ENCODE results near the gene LRP2. TPM values are rescaled to one million over a fixed set of nuclear protein-coding genes. Genes with fewer than 3 reads are reported as not detected.

The LRP2 gene
- total and polyA plus RNA-seq, 4 donors, result 0.19 to 5.7 (median 0.40) TPM

GRCh38 chr2:169091256-169091655 lies 271.1 kb downstream of the LRP2 start:
- Histone ChIP-seq H3K27me3 (ENCODE audit: control insufficient read depth in 4 of 4, insufficient read depth in 4 of 4, low read length in 3 of 4) (no peaks in the 10 kb centered on the region), H3K4me3 (ENCODE audit: low read depth in 1 of 3, low read length in 3 of 3) (no peak overlapping the region), H3K27ac (ENCODE audit: low read depth in 1 of 2, low read length in 2 of 2) (no peak overlapping the region), H3K4me1 (ENCODE audit: control insufficient read depth in 4 of 4, insufficient read depth in 4 of 4, low read length in 3 of 4) (no peaks in the 10 kb centered on the region), H3K9ac (ENCODE audit: low read depth in 1 of 2, low read length in 2 of 2) (no peak overlapping the region), H3K36me3 (ENCODE audit: control insufficient read depth in 4 of 4, insufficient read depth in 3 of 4, low read depth in 1 of 4, low read length in 3 of 4) (peaks cover 0 to 1% (median 0%) of the 10 kb centered on the region in 4 donors), H3K9me3 (ENCODE audit: control insufficient read depth in 4 of 4, low read length in 3 of 4) (no peaks in the 10 kb centered on the region)
- DNase-seq (ENCODE audit: low spot score), result no peak
- no peak for TF ChIP-seq FOXA2 (IDR thresholded peaks at IDR 0.05)
- TF ChIP-seq MAX (IDR thresholded peaks at IDR 0.05), result no peak
- TF ChIP-seq REST (IDR thresholded peaks at IDR 0.05), result no peak
- no peak for TF ChIP-seq FOXA1 (IDR thresholded peaks at IDR 0.05)
- TF ChIP-seq TAF1 (conservative IDR thresholded peaks at IDR 0.05), result no peak
- no peak for TF ChIP-seq YY1 (IDR thresholded peaks at IDR 0.05)
- no peak for TF ChIP-seq ZBTB33 (IDR thresholded peaks at IDR 0.05)
- no peak for TF ChIP-seq SP1 (IDR thresholded peaks at IDR 0.05)
- TF ChIP-seq JUND (IDR thresholded peaks at IDR 0.05), result no peak
- no peak for TF ChIP-seq RXRA (IDR thresholded peaks at IDR 0.05)
- TF ChIP-seq RAD21 (IDR thresholded peaks at IDR 0.05), result no peak
- TF ChIP-seq HNF4G (IDR thresholded peaks at IDR 0.05), result no peak
- no peak for TF ChIP-seq ATF3 (IDR thresholded peaks at IDR 0.05)
- WGBS, result 91% methylated on average over 3 of the region's 3 CpGs

GRCh38 chr2:169090133-169090820 lies 272.1 kb downstream of the LRP2 start:
- Histone ChIP-seq H3K9ac (ENCODE audit: low read depth in 1 of 2, low read length in 2 of 2) (no peak overlapping the region), H3K36me3 (ENCODE audit: control insufficient read depth in 4 of 4, insufficient read depth in 3 of 4, low read depth in 1 of 4, low read length in 3 of 4) (peaks cover 0 to 1% (median 0%) of the 10 kb centered on the region in 4 donors), H3K4me1 (ENCODE audit: control insufficient read depth in 4 of 4, insufficient read depth in 4 of 4, low read length in 3 of 4) (no peaks in the 10 kb centered on the region), H3K27me3 (ENCODE audit: control insufficient read depth in 4 of 4, insufficient read depth in 4 of 4, low read length in 3 of 4) (no peaks in the 10 kb centered on the region), H3K27ac (ENCODE audit: low read depth in 1 of 2, low read length in 2 of 2) (no peak overlapping the region), H3K4me3 (ENCODE audit: low read depth in 1 of 3, low read length in 3 of 3) (no peak overlapping the region), H3K9me3 (ENCODE audit: control insufficient read depth in 4 of 4, low read length in 3 of 4) (no peaks in the 10 kb centered on the region)
- TF ChIP-seq RAD21 (IDR thresholded peaks at IDR 0.05) (no peak), YY1 (IDR thresholded peaks at IDR 0.05) (no peak), REST (IDR thresholded peaks at IDR 0.05) (no peak), SP1 (IDR thresholded peaks at IDR 0.05) (no peak), RXRA (IDR thresholded peaks at IDR 0.05) (no peak), TAF1 (conservative IDR thresholded peaks at IDR 0.05) (no peak), FOXA2 (IDR thresholded peaks at IDR 0.05) (no peak)
- no peak for DNase-seq (ENCODE audit: low spot score)
- 79% methylated on average over 6 of the region's 6 CpGs for WGBS

Data from liver (tissue), 9 donors.